PC-3 (cell line): Measurements from ENCODE around the gene MITF. TPM values are rescaled to one million over a fixed set of nuclear protein-coding genes. Genes with fewer than 3 reads are reported as not detected.

ENCODE experiments used
- ATAC-seq: fragments of 200-7000 bp; cut with Tn5 transposase; 2 replicates; pipeline ENCODE4 v1.9.1; 2020; ENCODE audit warnings: mild to moderate bottlenecking, moderate library complexity
- BruUV-seq: library from RNA; stranded (reverse); fragments of 400-500 nt; replicated peaks from 2 replicates; lab custom pipeline; 2021; lab: Mats Ljungman, UMichigan
- CTCF ChIA-PET: fragments of 300-600 bp; sonication (Branson Sonifier 250); formaldehyde crosslinking; loops from one replicate; lab custom pipeline; 2022; ENCODE audit warnings: antibody characterized with exemption; lab: Charles Lee
- POLR2A ChIA-PET: fragments of 300-600 bp; sonication (Branson Sonifier 250); formaldehyde crosslinking; loops from one replicate; lab custom pipeline; 2022; ENCODE audit warnings: antibody characterized with exemption; ENCODE audit not compliant: unreplicated experiment; lab: Charles Lee
- DNase-seq: peaks from one replicate; pipeline ENCODE4 v3.0.0-alpha.2; 2015
- H2AFZ ChIP-seq: fragments of 300-600 bp; sonication (generic); 2 replicates; pipeline ENCODE4 v1.6.0; 2016; ENCODE audit warnings: antibody characterized with exemption, low read length
- H3F3A ChIP-seq: fragments of 300-600 bp; sonication (generic); one replicate; pipeline ENCODE4 v1.6.0; 2017; ENCODE audit warnings: antibody characterized with exemption, low read length, control low read depth, mild to moderate bottlenecking; ENCODE audit not compliant: unreplicated experiment
- H3K27ac ChIP-seq: fragments of 300-600 bp; sonication (generic); 2 replicates; pipeline ENCODE4 v1.5.1; 2016; ENCODE audit warnings: mild to moderate bottlenecking, low read length
- H3K27me3 ChIP-seq: fragments of 300-600 bp; sonication (generic); 2 replicates; pipeline ENCODE4 v1.6.1; 2016; ENCODE audit warnings: low read length, mixed read lengths
- H3K36me3 ChIP-seq: fragments of 300-600 bp; sonication (generic); 2 replicates; pipeline ENCODE4 v1.6.1; 2016; ENCODE audit warnings: low read depth, mixed run types, low read length, mixed read lengths
- H3K4me1 ChIP-seq: fragments of 300-600 bp; sonication (generic); 2 replicates; pipeline ENCODE4 v1.5.1; 2016; ENCODE audit warnings: low read length; ENCODE audit not compliant: insufficient read depth
- H3K4me2 ChIP-seq: fragments of 300-600 bp; sonication (generic); 2 replicates; pipeline ENCODE4 v1.6.0; 2016; ENCODE audit warnings: low read length
- H3K4me3 ChIP-seq: fragments of 300-600 bp; sonication (generic); 2 replicates; pipeline ENCODE4 v1.5.1; 2016; ENCODE audit warnings: mild to moderate bottlenecking, low read length, mixed read lengths
- H3K79me2 ChIP-seq: fragments of 300-600 bp; sonication (generic); 2 replicates; pipeline ENCODE4 v1.6.1; 2017; ENCODE audit warnings: low read length, mixed read lengths
- H3K9ac ChIP-seq: fragments of 300-600 bp; sonication (generic); 2 replicates; pipeline ENCODE4 v1.6.0; 2016; ENCODE audit warnings: mild to moderate bottlenecking, low read length
- H3K9me2 ChIP-seq: fragments of 300-600 bp; sonication (generic); replicated peaks from 2 replicates; pipeline ENCODE4 v1.6.1; 2016; ENCODE audit warnings: mixed run types, low read length, mixed read lengths
- H3K9me3 ChIP-seq: fragments of 300-600 bp; sonication (generic); 2 replicates; pipeline ENCODE4 v1.6.1; 2016; ENCODE audit warnings: low read length, mixed read lengths
- H4K20me1 ChIP-seq: fragments of 300-600 bp; sonication (generic); 2 replicates; pipeline ENCODE4 v1.6.1; 2016; ENCODE audit warnings: low read length, mixed read lengths
- CTCF ChIP-seq: fragments of 300-600 bp; sonication (generic); conservative IDR thresholded peaks from 2 replicates; pipeline ENCODE4 v1.5.1; 2017; ENCODE audit warnings: antibody characterized with exemption, low read depth, mild to moderate bottlenecking, low read length
- EZH2 ChIP-seq: fragments of 300-600 bp; sonication (generic); IDR thresholded peaks from one replicate; pipeline ENCODE4 v1.6.1; 2017; ENCODE audit warnings: antibody characterized with exemption, mild to moderate bottlenecking, low read length; ENCODE audit not compliant: unreplicated experiment
- EZH2phosphoT487 ChIP-seq: fragments of 300-600 bp; sonication (generic); IDR thresholded peaks from 2 replicates; pipeline ENCODE4 v1.6.1; 2018; ENCODE audit warnings: mild to moderate bottlenecking, antibody characterized with exemption, low read length, borderline replicate concordance
- intact Hi-C: fragments of 100-400 bp; cut with micrococcal nuclease; formaldehyde crosslinking; loops from 2 replicates; pipeline ENCODE4 v1.9.0; 2023
- total RNA-seq: library from RNA; depleted of rRNA; stranded (reverse); fragments of >200 nt; gene quantifications from 2 replicates; pipeline ENCODE4 v1.2.3, GENCODE V29; 2014

The MITF gene
- total RNA-seq, 1 experiment from 2014 or later, result 7.6 TPM

GRCh38 chr3:69781593-69781992 lies 42.3 kb downstream of the MITF start:
- 0 out of 2 replicates have a peak, but pooled peaks cover 4% of the 10 kb centered on the region for H3K79me2 ChIP-seq
- H3K27ac ChIP-seq, result no peak overlapping the region
- H3K9me3 ChIP-seq, result no peaks in the 10 kb centered on the region
- ChIA-PET POLR2A (no interaction called here), CTCF (no interaction called here)
- peaks cover 7% of the 10 kb centered on the region; the same call in 1 of the 2 replicates for H3K4me1 ChIP-seq
- no peak overlapping the region for H3K9ac ChIP-seq
- H3F3A ChIP-seq, result no peaks in the 10 kb centered on the region
- ATAC-seq (no peak), DNase-seq (no peak)
- no peaks in the 10 kb centered on the region for H3K27me3 ChIP-seq
- no TSS peak for BruUV-seq
- no peak overlapping the region for H2AFZ ChIP-seq
- H4K20me1 ChIP-seq, result no peaks in the 10 kb centered on the region
- no peaks in the 10 kb centered on the region for H3K9me2 ChIP-seq
- TF ChIP-seq EZH2phosphoT487 (no peak), CTCF (no peak), EZH2 (no peak)
- H3K4me3 ChIP-seq, result no peak overlapping the region
- H3K4me2 ChIP-seq, result no peak overlapping the region
- intact Hi-C loops, result no loop called here
- H3K36me3 ChIP-seq, result no peaks in the 10 kb centered on the region

- H3K4me2 ChIP-seq, result no peak overlapping the region
- no peak overlapping the region for H2AFZ ChIP-seq
- H3K4me1 ChIP-seq, result peaks cover 10% of the 10 kb centered on the region
- intact Hi-C loops, result no loop called here
- H3K9ac ChIP-seq, result no peak overlapping the region
- H3K9me3 ChIP-seq, result no peaks in the 10 kb centered on the region
- DNase-seq, result no peak
- H3K4me3 ChIP-seq, result no peak overlapping the region
- no peak overlapping the region for H3K27ac ChIP-seq
- no peaks in the 10 kb centered on the region for H3F3A ChIP-seq
- no TSS peak for BruUV-seq
- no peak for ATAC-seq
- H3K36me3 ChIP-seq, result no peaks in the 10 kb centered on the region
- H3K27me3 ChIP-seq, result no peaks in the 10 kb centered on the region
- CTCF ChIA-PET, result no interaction called here
- no peaks in the 10 kb centered on the region for H3K9me2 ChIP-seq
- H3K79me2 ChIP-seq, result 0 out of 2 replicates have a peak, but pooled peaks cover 4% of the 10 kb centered on the region
- TF ChIP-seq CTCF (no peak), EZH2phosphoT487 (no peak), EZH2 (no peak)
- POLR2A ChIA-PET, result no interaction called here
- H4K20me1 ChIP-seq, result no peaks in the 10 kb centered on the region
Observed at GRCh38 chr3:69784954-69785514, 45.8 kb downstream of the MITF start.

GRCh38 chr3:69785769-69786320 lies 46.6 kb downstream of the MITF start:
- CTCF ChIA-PET, result no interaction called here
- Histone ChIP-seq H3K27me3 (no peaks in the 10 kb centered on the region), H3K9ac (no peak overlapping the region), H3K27ac (no peak overlapping the region), H3K9me3 (no peaks in the 10 kb centered on the region), H3K4me3 (no peak overlapping the region), H3K36me3 (no peaks in the 10 kb centered on the region), H3K4me2 (no peak overlapping the region), H3K9me2 (no peaks in the 10 kb centered on the region), H2AFZ (no peak overlapping the region), H3K4me1 (peaks cover 10% of the 10 kb centered on the region), H3K79me2 (0 out of 2 replicates have a peak, but pooled peaks cover 4% of the 10 kb centered on the region), H3F3A (no peaks in the 10 kb centered on the region), H4K20me1 (no peaks in the 10 kb centered on the region)
- no TSS peak for BruUV-seq
- POLR2A ChIA-PET, result no interaction called here
- intact Hi-C loops, result loop anchor here (2.0 kb wide), 1 partner anchor 47 kb away; the partner anchor contains the start of gene MITF
- ATAC-seq, result no peak
- no peak for DNase-seq
- TF ChIP-seq EZH2 (no peak), EZH2phosphoT487 (no peak), CTCF (no peak)
